Endothelial cell of umbilical vein (primary cell): ENCODE results near the gene NDUFA8. TPM values are rescaled to one million over a fixed set of nuclear protein-coding genes. Genes with fewer than 3 reads are reported as not detected.

Source experiments
- BruUV-seq: library from RNA; stranded (reverse); fragments of 400-500 nt; replicated peaks from 2 replicates; lab custom pipeline; 2021; lab: Mats Ljungman, UMichigan
- CTCF ChIA-PET: fragments of 300-600, 350-600 bp; sonication (Branson Sonifier 250); formaldehyde crosslinking; loops from one replicate; lab custom pipeline; 2021; ENCODE audit warnings: antibody characterized with exemption, inconsistent platforms; lab: Charles Lee
- POLR2A ChIA-PET: fragments of 300-600, 350-600 bp; sonication (Branson Sonifier 250); formaldehyde crosslinking; loops from one replicate; lab custom pipeline; 2021; ENCODE audit warnings: antibody characterized with exemption, inconsistent platforms; lab: Charles Lee
- DNase-seq: peaks from one replicate; pipeline ENCODE4 v3.0.0-alpha.2; 2011; ENCODE audit warnings: low read depth, low spot score
- FAIRE-seq: peaks from 2 replicates; lab custom pipeline; 2011; peaks lifted over from hg19 to GRCh38; lab: Jason Lieb, UNC
- H2AFZ ChIP-seq: 2 replicates; pipeline ENCODE4 v1.6.0; 2012; ENCODE audit warnings: low read depth, low read length, control low read depth, inconsistent platforms
- H3K27ac ChIP-seq: 2 replicates; pipeline ENCODE4 v1.5.1; 2011; ENCODE audit warnings: low read depth, mild to moderate bottlenecking, control low read depth, low read length, moderate library complexity; ENCODE audit not compliant: insufficient read depth
- H3K27me3 ChIP-seq, 2 experiments: 2 replicates each; pipeline versions ENCODE4 v1.6.0 to v1.6.1; 2011; ENCODE audit warnings: low read length in 2 of 2, mixed read lengths in 1 of 2; ENCODE audit not compliant: control insufficient read depth in 2 of 2, insufficient read depth in 2 of 2
- H3K36me3 ChIP-seq, 2 experiments: 2 replicates in 1 of 2; 3 replicates in 1 of 2; pipeline ENCODE4 v1.5.1; 2011; ENCODE audit warnings: low read length in 2 of 2, mild to moderate bottlenecking in 1 of 2, moderate library complexity in 1 of 2; ENCODE audit not compliant: control insufficient read depth in 2 of 2, insufficient read depth in 2 of 2; ENCODE audit errors: extremely low read depth in 1 of 2
- H3K4me1 ChIP-seq: 3 replicates; pipeline ENCODE4 v1.5.1; 2011; ENCODE audit warnings: mild to moderate bottlenecking, low read length; ENCODE audit not compliant: control insufficient read depth, insufficient read depth; ENCODE audit errors: extremely low read depth
- H3K4me2 ChIP-seq: 2 replicates; pipeline ENCODE4 v1.6.1; 2011; ENCODE audit warnings: low read length, control low read depth, mixed read lengths; ENCODE audit not compliant: insufficient read depth
- H3K4me3 ChIP-seq, 3 experiments: fragments of 200-600 bp in 1 of 3; sonication (generic), shearing (Covaris generic) in 1 of 3; replicated peaks in 1 of 3; 2 replicates each; pipeline ENCODE4 v1.5.1; 2011 to 2016; ENCODE audit warnings: control low read depth in 3 of 3, low read length in 3 of 3, mild to moderate bottlenecking in 2 of 3, inconsistent platforms in 1 of 3, low read depth in 1 of 3, moderate library complexity in 1 of 3; ENCODE audit not compliant: insufficient read depth in 1 of 3
- H3K79me2 ChIP-seq: 2 replicates; pipeline ENCODE4 v1.6.0; 2012; ENCODE audit warnings: low read length, inconsistent platforms; ENCODE audit not compliant: control insufficient read depth, insufficient read depth
- H3K9ac ChIP-seq: replicated peaks from 2 replicates; pipeline ENCODE3; 2011; ENCODE audit warnings: low read length, control low read depth; ENCODE audit not compliant: insufficient read depth; ENCODE audit errors: extremely low read depth
- H3K9me1 ChIP-seq: replicated peaks from 3 replicates; pipeline ENCODE4 v1.6.0; 2011; ENCODE audit warnings: mild to moderate bottlenecking, low read length; ENCODE audit not compliant: control insufficient read depth, insufficient read depth; ENCODE audit errors: extremely low read depth
- H3K9me3 ChIP-seq: replicated peaks from 2 replicates; pipeline ENCODE4 v1.5.1; 2012; ENCODE audit warnings: low read length, inconsistent platforms; ENCODE audit not compliant: control insufficient read depth, insufficient read depth
- H4K20me1 ChIP-seq: replicated peaks from 2 replicates; pipeline ENCODE3; 2011; ENCODE audit warnings: mild to moderate bottlenecking, low read length; ENCODE audit not compliant: control insufficient read depth, insufficient read depth; ENCODE audit errors: extremely low read depth
- EZH2 ChIP-seq: IDR thresholded peaks from 2 replicates; pipeline ENCODE4 v1.6.1; 2012; ENCODE audit warnings: borderline replicate concordance, low read depth, mild to moderate bottlenecking, moderate library complexity, low read length, inconsistent platforms; ENCODE audit not compliant: severe bottlenecking
- FOS ChIP-seq: IDR thresholded peaks from 2 replicates; pipeline ENCODE4 v1.6.1; 2011; ENCODE audit warnings: mild to moderate bottlenecking, low read length, moderate library complexity, borderline replicate concordance; ENCODE audit not compliant: insufficient read depth
- GATA2 ChIP-seq: IDR thresholded peaks from 2 replicates; pipeline ENCODE4 v1.7.0; 2011; ENCODE audit warnings: low read depth, mild to moderate bottlenecking, moderate library complexity, mixed read lengths, low read length; ENCODE audit not compliant: insufficient read length, insufficient read depth
- JUN ChIP-seq: IDR thresholded peaks from 2 replicates; pipeline ENCODE4 v1.6.1; 2011; ENCODE audit warnings: borderline replicate concordance, low read depth; ENCODE audit not compliant: insufficient read length, insufficient read depth
- MYC ChIP-seq: IDR thresholded peaks from one replicate; pipeline ENCODE4 v1.6.1; 2011; ENCODE audit warnings: mild to moderate bottlenecking, low read depth, low read length
- POLR2A ChIP-seq: IDR thresholded peaks from 2 replicates; pipeline ENCODE4 v1.6.1; 2012; ENCODE audit warnings: low read depth, mild to moderate bottlenecking, control low read depth, low read length
- POLR2AphosphoS5 ChIP-seq: IDR thresholded peaks from 2 replicates; pipeline ENCODE4 v1.6.1; 2012; ENCODE audit warnings: low read depth, mild to moderate bottlenecking, control low read depth, low read length, moderate library complexity; ENCODE audit not compliant: insufficient read depth
- dilution Hi-C: fragments of 300-500 bp; cut with MboI; formaldehyde crosslinking; loops from one replicate; pipeline ENCODE4 v1.15.0; 2019; ENCODE audit warnings: low sequenced_read_pairs; ENCODE audit not compliant: extremely low pct_ligation_motif_present
- intact Hi-C: fragments of 100-400 bp; cut with micrococcal nuclease; formaldehyde crosslinking; loops from one replicate; pipeline ENCODE4 v1.10.0; 2022
- polyA plus RNA-seq, 4 experiments: library from polyadenylated mRNA; depleted of rRNA in 3 of 4; stranded (reverse) in 3 of 4; unstranded in 1 of 4; fragments of >200 nt; gene quantifications; 2 replicates each; pipeline versions ENCODE4 v1.2.1 to v1.2.3, GENCODE V29; 2011 to 2012; ENCODE audit warnings: missing spikeins in 1 of 4
- total RNA-seq: library from RNA; stranded (reverse); gene quantifications from 2 replicates; pipeline ENCODE4 v1.2.3, GENCODE V29; 2021
- TF ChIP-seq, protein P1 (sequence below): IDR thresholded peaks from 2 replicates; pipeline ENCODE4 v1.6.1; 2011; ENCODE audit not compliant: insufficient read depth, insufficient read length
- TF ChIP-seq, protein P2 (sequence below), 2 donors: IDR thresholded peaks; 1 replicate in 1 of 2; 2 replicates in 1 of 2; pipeline ENCODE4 v1.5.1; 2011; ENCODE audit warnings: low read length in 2 of 2, mild to moderate bottlenecking in 2 of 2, moderate library complexity in 2 of 2, control low read depth in 1 of 2, inconsistent platforms in 1 of 2, low read depth in 1 of 2; ENCODE audit not compliant: insufficient read depth in 1 of 2; ENCODE audit errors: extremely low read depth in 1 of 2

Gene NDUFA8
- total and polyA plus RNA-seq, 2 donors (not counting 3 experiments of a cell fraction or from before 2014, with no cell fraction given), result 68.2 to 100 TPM

DNA sequence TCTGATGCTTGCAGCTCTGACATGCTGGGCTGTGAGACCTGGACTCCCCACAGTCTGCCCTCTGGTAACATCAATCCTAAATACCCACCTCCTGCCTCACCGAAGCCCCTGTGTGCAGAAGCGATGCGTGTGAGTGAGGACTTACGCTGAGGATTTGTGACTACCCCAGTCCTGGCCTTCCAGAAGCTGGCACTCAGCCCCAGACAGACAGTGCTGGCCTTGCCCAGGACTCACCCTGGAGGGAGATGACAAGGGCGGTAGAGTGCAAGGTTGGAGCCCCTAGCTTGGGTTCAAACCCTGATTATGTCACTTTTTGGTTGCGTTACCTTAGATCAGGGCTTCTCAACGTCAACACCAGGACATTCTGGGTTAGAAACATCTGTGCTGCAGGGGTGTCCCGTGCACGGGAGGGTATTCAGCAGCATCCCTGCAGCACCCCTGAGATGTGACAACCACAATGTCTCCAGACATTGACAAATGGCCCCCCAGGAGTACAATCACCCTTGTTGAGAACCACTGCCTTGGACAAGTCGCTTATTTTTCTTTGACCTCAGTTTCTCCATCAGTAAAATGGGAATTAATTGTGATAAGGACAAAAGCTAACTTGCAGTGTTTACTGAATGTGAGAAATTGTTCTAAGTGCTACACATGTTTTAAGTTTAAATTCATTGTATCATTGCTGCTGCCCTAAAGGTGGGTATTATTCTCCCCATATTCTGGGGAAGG lies 43.0 kb downstream of the NDUFA8 start:
- DNase-seq (no peak), FAIRE-seq (no peak)
- TF ChIP-seq JUN, result no peak
- TF ChIP-seq, protein P1, sequence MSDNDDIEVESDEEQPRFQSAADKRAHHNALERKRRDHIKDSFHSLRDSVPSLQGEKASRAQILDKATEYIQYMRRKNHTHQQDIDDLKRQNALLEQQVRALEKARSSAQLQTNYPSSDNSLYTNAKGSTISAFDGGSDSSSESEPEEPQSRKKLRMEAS, result no peak
- TF ChIP-seq POLR2A, result no peak
- TF ChIP-seq GATA2, result no peak
- TF ChIP-seq MYC, result no peak
- no peak for TF ChIP-seq EZH2
- TF ChIP-seq, protein P2, sequence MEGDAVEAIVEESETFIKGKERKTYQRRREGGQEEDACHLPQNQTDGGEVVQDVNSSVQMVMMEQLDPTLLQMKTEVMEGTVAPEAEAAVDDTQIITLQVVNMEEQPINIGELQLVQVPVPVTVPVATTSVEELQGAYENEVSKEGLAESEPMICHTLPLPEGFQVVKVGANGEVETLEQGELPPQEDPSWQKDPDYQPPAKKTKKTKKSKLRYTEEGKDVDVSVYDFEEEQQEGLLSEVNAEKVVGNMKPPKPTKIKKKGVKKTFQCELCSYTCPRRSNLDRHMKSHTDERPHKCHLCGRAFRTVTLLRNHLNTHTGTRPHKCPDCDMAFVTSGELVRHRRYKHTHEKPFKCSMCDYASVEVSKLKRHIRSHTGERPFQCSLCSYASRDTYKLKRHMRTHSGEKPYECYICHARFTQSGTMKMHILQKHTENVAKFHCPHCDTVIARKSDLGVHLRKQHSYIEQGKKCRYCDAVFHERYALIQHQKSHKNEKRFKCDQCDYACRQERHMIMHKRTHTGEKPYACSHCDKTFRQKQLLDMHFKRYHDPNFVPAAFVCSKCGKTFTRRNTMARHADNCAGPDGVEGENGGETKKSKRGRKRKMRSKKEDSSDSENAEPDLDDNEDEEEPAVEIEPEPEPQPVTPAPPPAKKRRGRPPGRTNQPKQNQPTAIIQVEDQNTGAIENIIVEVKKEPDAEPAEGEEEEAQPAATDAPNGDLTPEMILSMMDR (IDR thresholded peaks at IDR 0.05; ENCODE audit: extremely low read depth in 1 of 2, insufficient read depth in 1 of 2, low read depth in 1 of 2, low read length in 2 of 2), result no peak
- TF ChIP-seq POLR2AphosphoS5, result no peak
- no peak for TF ChIP-seq FOS
- POLR2A ChIA-PET, result no interaction called here
- Histone ChIP-seq H3K9me3 (no peaks in the 10 kb centered on the region), H4K20me1 (no peaks in the 10 kb centered on the region), H3K4me2 (no peak overlapping the region), H3K27me3 (peaks cover 0 to 5% of the 10 kb centered on the region in 2 experiments), H3K9ac (no peak overlapping the region), H2AFZ (no peak overlapping the region), H3K4me3 (no peak overlapping the region), H3K36me3 (no peaks in the 10 kb centered on the region), H3K79me2 (no peaks in the 10 kb centered on the region), H3K4me1 (no peaks in the 10 kb centered on the region), H3K27ac (no peak overlapping the region), H3K9me1 (no peaks in the 10 kb centered on the region)
- no TSS peak for BruUV-seq
- intact Hi-C loops, result no loop called here
- CTCF ChIA-PET, result interaction anchor here (1.0 to 14.3 kb wide), 5 partner anchors 8 to 507 kb away, joined by 3 to 576 read pairs (median 5); no protein-coding TSS in a partner anchor
- dilution Hi-C loops, result loop anchor here (25.0 kb wide), 1 partner anchor 246 kb away; the partner anchor contains the start of gene PTGS1
